Activated naive CD4-positive, alpha-beta T cell (primary cell): ENCODE measurements around the gene KIF2B.
"Not testable (repeated sequence)": the region's sequence is repeated elsewhere in the genome, so short reads cannot be mapped to it uniquely, and the experiment has no call there.

Experiments
- DNase-seq, 4 experiments: peaks; one replicate each; lab custom pipeline; 2025; lab: John Stamatoyannopoulos, UW

The KIF2B gene, protein sequence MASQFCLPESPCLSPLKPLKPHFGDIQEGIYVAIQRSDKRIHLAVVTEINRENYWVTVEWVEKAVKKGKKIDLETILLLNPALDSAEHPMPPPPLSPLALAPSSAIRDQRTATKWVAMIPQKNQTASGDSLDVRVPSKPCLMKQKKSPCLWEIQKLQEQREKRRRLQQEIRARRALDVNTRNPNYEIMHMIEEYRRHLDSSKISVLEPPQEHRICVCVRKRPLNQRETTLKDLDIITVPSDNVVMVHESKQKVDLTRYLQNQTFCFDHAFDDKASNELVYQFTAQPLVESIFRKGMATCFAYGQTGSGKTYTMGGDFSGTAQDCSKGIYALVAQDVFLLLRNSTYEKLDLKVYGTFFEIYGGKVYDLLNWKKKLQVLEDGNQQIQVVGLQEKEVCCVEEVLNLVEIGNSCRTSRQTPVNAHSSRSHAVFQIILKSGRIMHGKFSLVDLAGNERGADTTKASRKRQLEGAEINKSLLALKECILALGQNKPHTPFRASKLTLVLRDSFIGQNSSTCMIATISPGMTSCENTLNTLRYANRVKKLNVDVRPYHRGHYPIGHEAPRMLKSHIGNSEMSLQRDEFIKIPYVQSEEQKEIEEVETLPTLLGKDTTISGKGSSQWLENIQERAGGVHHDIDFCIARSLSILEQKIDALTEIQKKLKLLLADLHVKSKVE

DNA sequence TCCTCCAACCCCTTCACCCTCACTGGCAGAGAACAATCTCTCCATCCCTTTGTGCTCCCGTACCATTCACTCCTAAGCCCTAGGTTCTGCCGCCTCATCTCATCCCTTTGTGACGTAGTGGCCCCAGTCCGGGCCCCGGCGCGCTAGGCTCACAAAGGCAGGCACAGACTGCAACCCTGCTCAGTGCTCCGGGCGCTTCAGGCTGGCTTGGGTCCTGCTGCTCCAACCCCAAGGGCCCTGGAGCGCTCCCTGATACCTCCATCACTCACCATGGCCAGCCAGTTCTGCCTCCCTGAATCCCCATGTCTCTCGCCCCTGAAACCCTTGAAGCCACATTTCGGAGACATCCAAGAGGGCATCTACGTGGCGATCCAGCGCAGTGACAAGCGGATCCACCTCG lies at the start of gene KIF2B:
TSS of gene KIF2B (plus strand) at position 164 of the 400 bp plus-strand sequence. CDS start at position 271, 107 bp downstream.
- DNase-seq, result no peak

DNA sequence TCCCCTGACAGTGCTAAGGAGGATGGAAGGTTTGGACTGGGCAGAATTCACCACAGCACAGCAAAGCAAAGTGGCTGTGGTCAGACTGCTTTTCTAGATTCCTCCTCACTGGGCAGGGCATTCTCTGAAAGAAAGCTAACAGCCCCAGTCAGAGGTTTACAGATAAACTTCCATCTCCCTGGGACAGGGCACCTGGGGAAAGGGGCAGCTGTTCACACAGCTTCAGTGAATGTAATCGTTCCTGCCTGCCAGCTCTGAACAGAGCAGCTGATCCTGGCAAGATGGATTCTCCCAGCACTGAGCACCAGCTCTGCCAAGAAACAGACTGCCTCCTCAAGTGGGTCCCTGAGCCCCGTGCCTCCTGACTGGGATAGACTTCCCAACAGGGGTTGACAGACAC lies 42.4 kb upstream of the KIF2B start:
- DNase-seq, result no peak

DNA sequence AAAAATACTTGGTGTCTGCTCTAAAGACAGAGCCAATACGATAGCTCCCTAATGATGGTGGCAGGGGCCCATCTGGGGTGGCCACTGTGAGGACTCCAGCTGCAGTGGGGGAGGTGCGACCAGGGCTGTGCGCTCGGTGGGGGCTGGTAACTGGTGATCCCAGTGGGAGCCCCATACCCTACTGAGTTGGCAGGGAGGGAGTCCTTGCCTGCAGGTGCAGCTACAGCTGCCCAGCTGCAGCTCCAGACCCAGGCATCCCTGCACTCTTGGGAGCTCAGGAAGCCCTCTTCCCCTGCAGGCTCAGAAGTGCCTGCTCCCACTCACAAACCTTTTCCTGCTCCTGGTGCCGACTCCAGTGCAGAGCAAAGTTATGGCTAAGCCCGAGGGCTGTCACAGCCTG lies 31.2 kb upstream of the KIF2B start:
- DNase-seq, result no peak

DNA sequence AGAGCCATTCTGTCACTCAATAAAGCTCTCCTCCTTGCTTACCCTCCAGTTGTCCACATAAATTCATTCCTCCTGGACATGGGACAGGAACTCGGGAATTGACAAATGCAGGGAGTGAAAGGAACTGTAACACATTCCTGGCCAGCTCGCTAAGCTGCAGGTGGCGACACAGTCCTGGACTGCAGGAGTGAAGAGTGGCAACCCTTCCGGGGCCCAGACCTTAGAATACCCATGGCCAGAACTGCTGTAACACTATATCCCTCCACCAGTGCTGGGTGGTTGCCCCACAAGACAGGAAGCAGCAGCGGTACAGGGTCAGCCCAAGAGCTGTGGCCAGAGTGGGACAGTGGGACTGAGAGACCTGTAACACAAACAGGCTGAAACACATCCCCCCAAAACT lies 30.3 kb upstream of the KIF2B start:
- DNase-seq, result no peak

DNA sequence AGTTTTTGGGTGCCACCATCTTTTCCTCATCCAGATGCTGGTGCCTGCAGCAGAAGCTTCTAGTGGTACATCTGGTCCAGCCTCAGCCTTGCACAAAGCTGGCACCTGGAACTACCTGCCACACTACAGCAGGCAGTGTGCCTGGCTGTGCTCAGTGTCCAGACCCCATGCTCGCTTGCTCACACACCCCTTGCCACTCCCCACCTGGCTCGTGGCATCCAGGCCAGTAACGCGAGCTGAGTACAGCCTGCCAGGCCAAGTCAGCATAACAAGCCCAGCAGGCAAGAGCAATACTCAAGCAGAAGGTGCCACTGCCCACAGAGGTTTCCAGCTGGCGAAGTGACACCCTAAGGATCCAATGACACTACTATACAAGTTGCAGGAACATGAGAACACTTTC lies 29.7 kb upstream of the KIF2B start:
- DNase-seq, result no peak

DNA sequence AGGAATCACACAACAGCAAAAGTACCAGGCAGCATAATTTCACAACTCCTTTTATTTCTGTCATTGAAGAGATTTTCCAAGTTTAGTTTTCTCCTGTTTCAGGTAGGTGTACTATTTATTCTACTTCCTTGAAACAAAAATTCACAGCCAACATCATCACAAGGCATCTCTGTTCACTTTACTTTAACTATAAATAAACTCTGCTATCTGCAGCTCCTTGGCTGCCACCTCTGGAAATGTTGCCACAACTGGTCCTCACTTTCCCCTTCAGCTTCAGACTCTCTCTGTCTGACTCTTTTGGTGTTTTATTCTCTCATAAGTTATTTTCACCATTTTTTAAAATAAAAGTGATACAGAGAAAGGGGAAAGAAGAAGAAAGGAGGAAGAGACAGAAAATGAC lies 27.9 kb upstream of the KIF2B start:
- no peak for DNase-seq

DNA sequence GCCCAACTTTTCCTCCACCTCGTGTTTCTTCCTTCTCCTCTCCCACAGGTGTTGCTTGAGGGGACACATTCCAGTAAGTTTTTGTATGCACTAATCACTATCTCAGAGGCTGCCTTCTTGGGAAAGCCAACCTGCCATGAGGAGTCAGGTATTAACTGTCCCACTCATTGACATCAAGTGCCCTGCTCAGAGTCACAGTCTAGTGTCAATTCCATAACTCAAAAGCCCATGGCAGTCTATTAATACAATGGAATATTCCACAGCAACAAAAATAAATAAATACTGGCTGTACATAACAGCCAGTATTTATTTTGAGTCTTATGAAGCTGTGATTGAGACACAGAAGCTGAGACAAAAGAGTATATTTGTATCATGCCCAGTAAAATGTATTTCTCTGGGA lies 26.1 kb upstream of the KIF2B start:
- DNase-seq, result no peak

DNA sequence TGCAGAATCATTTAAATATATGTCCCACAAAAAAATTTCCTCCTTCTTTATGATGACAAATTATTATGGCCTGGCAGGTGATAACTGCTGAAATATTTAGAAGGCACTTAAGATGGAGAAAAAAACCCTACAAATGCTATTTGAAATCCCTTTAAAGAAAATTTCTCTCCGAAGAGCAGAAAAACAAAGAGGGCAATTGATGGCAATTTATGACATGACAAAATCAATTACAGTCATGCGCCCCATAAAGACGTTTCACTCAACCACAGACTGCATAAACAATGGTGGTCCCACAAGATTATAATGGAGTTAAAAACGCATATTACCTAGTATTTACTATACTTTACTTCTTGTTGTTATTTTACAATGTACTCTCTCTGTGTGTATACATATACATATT lies 25.2 kb upstream of the KIF2B start:
- DNase-seq, result no peak

DNA sequence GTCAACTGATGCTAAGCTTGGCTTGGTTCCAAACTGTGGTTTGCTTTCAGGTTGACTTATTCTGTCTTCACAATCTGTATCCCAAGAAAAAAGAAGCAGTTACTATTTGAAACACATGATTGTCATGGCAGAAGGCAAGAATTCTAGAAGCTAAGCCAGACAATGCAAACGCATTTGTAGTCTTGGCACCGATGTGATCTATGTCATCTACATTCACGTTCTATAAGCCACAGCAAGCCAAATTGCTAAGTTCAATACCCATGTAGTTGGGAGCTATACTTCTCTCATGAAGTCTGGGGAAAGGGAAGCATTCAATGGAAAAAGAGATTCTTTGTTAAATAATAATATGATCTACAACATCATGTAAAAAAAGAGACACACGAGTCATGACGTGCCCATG lies 18.3 kb upstream of the KIF2B start:
- no peak for DNase-seq

DNA sequence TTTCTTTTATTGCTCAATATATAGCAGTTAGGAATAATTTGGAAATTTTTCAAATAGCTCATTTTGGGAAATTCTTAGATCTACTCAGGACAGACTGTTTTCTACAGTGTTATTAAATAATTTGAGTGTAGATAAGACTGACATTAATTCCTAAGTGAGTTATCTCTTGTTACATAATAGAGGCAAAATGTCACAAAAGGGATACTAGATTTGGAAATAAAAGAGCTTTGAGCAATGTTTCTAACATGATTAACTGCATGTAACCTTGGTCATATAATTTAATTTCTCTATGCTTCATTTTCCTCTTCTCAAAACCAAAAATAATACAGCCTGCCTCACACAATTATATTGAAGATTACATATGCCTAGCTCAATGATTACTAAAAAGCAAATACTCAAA lies 16.3 kb upstream of the KIF2B start:
- DNase-seq, result no peak

DNA sequence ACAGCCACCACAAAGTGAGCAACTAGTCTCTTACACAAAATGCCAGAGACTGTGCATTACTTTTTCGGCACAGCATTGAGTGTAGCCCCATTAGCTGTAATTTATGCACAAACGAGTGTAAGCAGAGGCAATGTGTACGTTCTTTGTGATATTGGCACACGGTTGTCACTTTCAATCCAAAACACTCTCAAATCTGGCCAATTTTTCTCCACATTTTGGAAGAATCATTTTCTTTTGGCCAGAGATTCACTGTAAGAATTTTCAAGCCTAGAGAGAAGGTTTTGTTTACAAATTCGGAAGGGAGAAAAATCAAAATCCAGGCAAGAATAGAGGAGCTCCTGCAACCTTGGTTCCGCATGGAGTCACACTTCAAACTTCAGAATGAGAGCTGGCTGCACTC lies 15.4 kb upstream of the KIF2B start:
- no peak for DNase-seq

DNA sequence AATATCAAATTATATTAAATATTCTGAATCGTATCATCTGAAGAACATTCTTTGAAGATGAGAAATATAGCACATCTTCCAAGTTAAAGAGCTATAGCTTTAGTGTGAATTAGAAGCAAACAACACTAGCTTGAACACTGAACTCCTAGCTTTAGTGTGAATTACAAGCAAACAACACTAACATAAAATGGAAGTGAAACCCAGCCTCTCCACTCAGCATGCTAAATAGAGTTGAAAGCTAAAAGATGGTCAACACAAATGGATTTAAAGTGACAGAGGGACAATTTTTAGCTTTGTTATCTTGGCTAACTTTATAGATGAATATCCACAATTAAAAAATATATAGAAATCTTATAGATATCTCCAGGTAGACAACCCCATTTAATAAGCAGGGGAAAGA lies 4.5 kb upstream of the KIF2B start:
- no peak for DNase-seq

DNA sequence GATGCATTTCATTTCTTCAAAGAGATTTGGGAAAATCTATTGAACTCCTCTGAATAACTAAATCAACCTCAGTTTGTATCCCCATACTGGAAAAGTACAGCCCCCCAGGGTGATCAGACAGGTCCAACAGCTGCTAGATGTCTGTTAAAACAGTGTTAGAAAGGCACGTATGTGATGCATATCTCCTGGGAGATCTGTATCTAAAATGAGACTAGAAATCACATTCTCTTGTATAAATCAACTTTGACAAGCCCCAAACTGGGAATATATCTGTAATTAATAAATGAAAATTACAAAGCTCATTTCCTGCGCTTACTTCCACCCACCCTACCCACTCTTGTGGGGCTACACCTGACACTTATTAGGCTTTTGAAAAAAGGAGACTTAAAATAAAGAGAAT lies 3.8 kb upstream of the KIF2B start:
- no peak for DNase-seq

DNA sequence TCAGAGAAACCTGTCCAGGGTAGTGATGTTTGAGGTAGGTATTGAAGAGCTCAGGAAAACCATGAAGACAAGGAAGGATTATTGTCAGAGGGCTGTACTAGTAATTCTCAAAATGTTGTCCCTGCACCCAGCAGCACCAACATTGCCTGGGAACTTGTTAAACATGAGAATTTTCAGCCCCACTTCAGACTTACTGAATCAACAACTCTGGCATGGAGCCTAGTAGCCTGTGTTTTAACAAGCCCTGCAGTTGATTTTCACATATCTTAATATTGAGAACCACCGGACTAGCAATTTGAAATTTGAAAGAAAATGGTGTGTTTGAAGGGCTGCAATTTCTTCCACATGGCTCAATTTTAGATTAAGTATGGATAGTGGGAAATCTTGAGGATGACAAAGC lies 2.8 kb upstream of the KIF2B start:
- no peak for DNase-seq

DNA sequence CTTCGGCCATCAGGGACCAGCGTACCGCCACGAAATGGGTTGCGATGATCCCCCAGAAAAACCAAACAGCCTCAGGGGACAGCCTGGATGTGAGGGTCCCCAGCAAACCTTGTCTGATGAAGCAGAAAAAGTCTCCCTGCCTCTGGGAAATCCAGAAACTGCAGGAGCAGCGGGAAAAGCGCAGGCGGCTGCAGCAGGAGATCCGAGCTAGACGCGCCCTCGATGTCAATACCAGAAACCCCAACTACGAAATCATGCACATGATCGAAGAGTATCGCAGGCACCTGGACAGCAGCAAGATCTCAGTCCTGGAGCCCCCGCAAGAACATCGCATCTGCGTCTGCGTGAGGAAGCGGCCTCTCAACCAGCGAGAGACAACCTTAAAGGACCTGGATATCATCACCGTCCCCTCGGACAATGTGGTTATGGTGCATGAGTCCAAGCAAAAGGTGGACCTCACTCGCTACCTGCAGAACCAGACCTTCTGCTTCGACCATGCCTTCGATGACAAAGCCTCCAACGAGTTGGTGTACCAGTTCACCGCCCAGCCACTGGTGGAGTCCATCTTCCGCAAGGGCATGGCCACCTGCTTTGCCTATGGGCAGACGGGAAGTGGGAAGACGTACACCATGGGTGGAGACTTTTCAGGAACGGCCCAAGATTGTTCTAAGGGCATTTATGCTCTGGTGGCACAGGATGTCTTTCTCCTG lies 769 bp downstream of the KIF2B start:
- DNase-seq, result no peak

DNA sequence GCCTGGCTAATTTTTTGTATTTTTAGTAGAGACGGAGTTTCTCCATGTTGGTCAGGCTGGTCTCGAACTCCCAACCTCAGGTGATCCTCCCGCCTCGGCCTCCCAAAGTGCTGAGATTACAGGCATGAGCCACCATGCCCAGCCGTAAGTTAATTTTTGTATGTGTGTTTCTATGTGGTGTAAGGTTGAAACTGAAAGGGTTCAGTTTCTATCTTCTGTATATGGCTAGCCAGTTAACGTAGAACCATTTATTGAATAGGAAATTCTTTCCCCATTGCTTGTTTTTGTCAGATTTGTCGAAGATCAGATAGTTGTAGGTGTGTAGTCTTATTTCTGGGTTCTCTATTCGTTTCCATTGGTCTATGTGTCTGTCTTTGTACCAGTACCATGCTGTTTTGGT lies 12.0 kb downstream of the KIF2B start:
- DNase-seq, result not testable (repeated sequence)

DNA sequence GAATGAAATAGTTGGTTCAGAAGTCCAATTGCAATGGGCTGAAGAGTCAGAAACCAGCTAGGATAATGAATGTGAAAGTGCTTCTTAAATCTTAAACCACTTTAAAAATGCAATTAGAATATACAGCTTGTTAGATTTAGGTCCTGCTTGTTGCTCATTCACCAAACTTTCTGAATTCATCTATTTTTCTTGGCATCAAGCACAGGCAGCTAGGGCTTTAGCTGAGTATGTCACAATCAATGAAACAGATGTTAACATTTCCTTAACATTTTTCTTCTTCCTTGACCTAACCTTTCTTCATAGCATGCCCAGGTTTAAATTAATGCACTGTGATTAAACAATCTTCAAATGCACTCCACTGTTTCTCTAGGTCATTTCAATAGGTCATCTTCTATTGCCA lies 14.4 kb downstream of the KIF2B start:
- DNase-seq, result no peak

DNA sequence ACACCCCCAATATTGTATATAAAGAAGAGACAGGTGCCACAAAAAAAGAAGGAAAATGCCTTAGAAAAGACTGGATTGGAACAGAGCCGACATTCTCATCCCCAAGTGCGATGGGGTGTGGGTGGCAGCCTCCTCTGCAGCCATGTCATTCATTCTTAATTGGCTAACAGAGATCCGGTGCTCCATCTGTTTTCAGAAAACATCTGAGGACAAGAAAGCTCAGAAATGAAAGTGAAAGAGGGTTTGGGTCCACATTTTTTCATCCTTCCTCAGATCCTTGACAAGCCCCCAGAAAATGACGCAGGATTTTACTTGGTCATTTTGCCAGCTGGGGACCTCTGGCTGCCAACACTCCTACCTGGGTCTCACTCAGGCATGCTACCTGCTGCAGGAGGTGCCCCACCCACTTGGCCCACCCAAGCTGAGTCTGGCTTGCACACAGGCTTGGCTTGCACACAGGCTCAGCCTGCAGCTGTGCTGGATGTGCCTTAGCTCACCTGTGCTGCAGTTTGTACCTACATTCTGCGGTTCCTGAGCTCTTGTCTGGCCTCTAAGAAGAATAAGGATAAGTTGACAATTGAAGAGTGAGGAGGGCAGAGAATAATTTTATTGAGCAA lies 21.9 kb downstream of the KIF2B start:
- DNase-seq, result no peak

DNA sequence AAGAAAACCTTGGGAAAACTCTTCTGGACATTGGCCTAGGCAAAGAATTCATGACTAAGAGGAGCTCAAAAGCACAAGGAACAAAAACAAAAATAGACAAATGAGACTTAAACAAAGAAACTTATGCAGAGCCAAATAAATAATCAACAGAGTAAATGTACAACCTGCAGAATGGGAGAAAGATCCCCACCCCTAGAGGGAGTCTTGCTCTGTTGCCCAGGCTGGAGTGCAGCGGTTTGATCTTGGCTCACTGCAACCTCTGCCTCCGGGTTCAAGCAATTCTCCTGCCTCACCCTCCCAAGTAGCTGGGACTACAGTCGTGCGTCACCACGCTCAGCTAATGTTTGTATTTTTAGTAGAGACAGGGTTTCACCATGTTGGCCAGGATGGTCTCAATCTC lies 48.4 kb downstream of the KIF2B start:
- DNase-seq, result not testable (repeated sequence)
